Astrocyte (in vitro differentiated cells and primary cell): ENCODE data around the gene NISCH. TPM values are rescaled to one million over a fixed set of nuclear protein-coding genes. Genes with fewer than 3 reads are reported as not detected.

ENCODE experiments used
- DNase-seq: peaks from one replicate; pipeline ENCODE4 v3.0.0-alpha.2; 2010; ENCODE audit warnings: low read depth
- FAIRE-seq: peaks from 2 replicates; lab custom pipeline; 2011; peaks lifted over from hg19 to GRCh38; lab: Jason Lieb, UNC
- H2AFZ ChIP-seq: 2 replicates; pipeline ENCODE4 v1.6.0; 2012; ENCODE audit warnings: low read depth, low read length, inconsistent platforms
- H3K27ac ChIP-seq: 2 replicates; pipeline ENCODE4 v1.5.1; 2011; ENCODE audit warnings: low read depth, low read length, inconsistent platforms
- H3K27me3 ChIP-seq: 2 replicates; pipeline ENCODE4 v1.6.0; 2011; ENCODE audit warnings: low read length, inconsistent platforms; ENCODE audit not compliant: insufficient read depth
- H3K36me3 ChIP-seq: 2 replicates; pipeline ENCODE4 v1.5.1; 2011; ENCODE audit warnings: low read length, inconsistent platforms; ENCODE audit not compliant: insufficient read depth
- H3K4me1 ChIP-seq: 2 replicates; pipeline ENCODE4 v1.5.1; 2011; ENCODE audit warnings: low read length, inconsistent platforms; ENCODE audit not compliant: insufficient read depth
- H3K4me2 ChIP-seq: 2 replicates; pipeline ENCODE4 v1.6.0; 2012; ENCODE audit warnings: low read length, inconsistent platforms
- H3K4me3 ChIP-seq: 2 replicates; pipeline ENCODE4 v1.5.1; 2011; ENCODE audit warnings: low read depth, mild to moderate bottlenecking, low read length, inconsistent platforms; ENCODE audit not compliant: insufficient read depth
- H3K79me2 ChIP-seq: 2 replicates; pipeline ENCODE4 v1.6.0; 2012; ENCODE audit warnings: mild to moderate bottlenecking, low read length, inconsistent platforms; ENCODE audit not compliant: insufficient read depth
- H3K9ac ChIP-seq: 2 replicates; pipeline ENCODE4 v1.6.0; 2012; ENCODE audit warnings: mild to moderate bottlenecking, low read length, inconsistent platforms
- H3K9me3 ChIP-seq: 2 replicates; pipeline ENCODE4 v1.5.1; 2012; ENCODE audit warnings: low read depth, mild to moderate bottlenecking, low read length, inconsistent platforms; ENCODE audit not compliant: insufficient read depth
- H4K20me1 ChIP-seq: 2 replicates; pipeline ENCODE4 v1.6.0; 2012; ENCODE audit warnings: low read length, inconsistent platforms; ENCODE audit not compliant: insufficient read depth
- H3K27ac Mint-ChIP-seq: one replicate; pipeline ENCODE4 v1.8.0; 2021; ENCODE audit warnings: mild to moderate bottlenecking, mixed read lengths; ENCODE audit not compliant: unreplicated experiment
- H3K27me3 Mint-ChIP-seq: one replicate; pipeline ENCODE4 v1.8.0; 2021; ENCODE audit warnings: low read depth, mixed read lengths; ENCODE audit not compliant: unreplicated experiment
- H3K36me3 Mint-ChIP-seq: one replicate; pipeline ENCODE4 v1.8.0; 2021; ENCODE audit warnings: low read depth, mixed read lengths; ENCODE audit not compliant: unreplicated experiment
- H3K4me1 Mint-ChIP-seq: one replicate; pipeline ENCODE4 v1.8.0; 2021; ENCODE audit warnings: low read depth, mixed read lengths; ENCODE audit not compliant: unreplicated experiment
- H3K4me3 Mint-ChIP-seq: one replicate; pipeline ENCODE4 v1.8.0; 2021; ENCODE audit warnings: mild to moderate bottlenecking, moderate library complexity, mixed read lengths; ENCODE audit not compliant: unreplicated experiment
- H3K9me3 Mint-ChIP-seq: one replicate; pipeline ENCODE4 v1.8.0; 2021; ENCODE audit warnings: mild to moderate bottlenecking, mixed read lengths; ENCODE audit not compliant: unreplicated experiment
- CTCF ChIP-seq: IDR thresholded peaks from 2 replicates; pipeline ENCODE4 v1.5.1; 2011; ENCODE audit warnings: low read depth, mild to moderate bottlenecking, inconsistent platforms, low read length, moderate library complexity; ENCODE audit not compliant: insufficient read depth
- EZH2 ChIP-seq: IDR thresholded peaks from 2 replicates; pipeline ENCODE4 v1.6.1; 2012; ENCODE audit warnings: mild to moderate bottlenecking, low read length, inconsistent platforms; ENCODE audit not compliant: insufficient read depth
- total RNA-seq: library from RNA; stranded (reverse); gene quantifications from 2 replicates; pipeline ENCODE4 v1.2.1, GENCODE V29; 2021

The NISCH gene
- total RNA-seq, 1 donor from 2014 or later: 118 TPM

- no peak for TF ChIP-seq CTCF
- no peak for TF ChIP-seq EZH2
- Mint-ChIP-seq H3K27ac (no peak overlapping the region), H3K36me3 (peaks cover 2% of the 10 kb centered on the region), H3K9me3 (no peaks in the 10 kb centered on the region), H3K4me1 (peaks cover 2% of the 10 kb centered on the region), H3K27me3 (no peaks in the 10 kb centered on the region), H3K4me3 (no peak overlapping the region)
- no peak for DNase-seq
- Histone ChIP-seq H4K20me1 (peaks cover 13% of the 10 kb centered on the region), H3K9ac (no peak overlapping the region), H3K4me3 (no peak overlapping the region), H3K36me3 (no peaks in the 10 kb centered on the region), H2AFZ (no peak overlapping the region), H3K79me2 (no peaks in the 10 kb centered on the region), H3K27ac (no peak overlapping the region), H3K4me1 (peaks cover 13% of the 10 kb centered on the region), H3K27me3 (no peaks in the 10 kb centered on the region), H3K4me2 (no peak overlapping the region), H3K9me3 (no peaks in the 10 kb centered on the region)
- no peak for FAIRE-seq
These were observed 39.6 kb upstream of the NISCH start for GRCh38 chr3:52415800-52416199.

- H3K36me3 ChIP-seq: no peaks in the 10 kb centered on the region
- H3K9ac ChIP-seq: no peak overlapping the region
- peaks cover 4% of the 10 kb centered on the region for H3K36me3 Mint-ChIP-seq
- H3K27me3 Mint-ChIP-seq: peaks cover 13% of the 10 kb centered on the region
- no peaks in the 10 kb centered on the region for H3K4me1 ChIP-seq
- no peak for FAIRE-seq
- no peak overlapping the region for H2AFZ ChIP-seq
- no peaks in the 10 kb centered on the region for H3K79me2 ChIP-seq
- no peaks in the 10 kb centered on the region for H4K20me1 ChIP-seq
- DNase-seq: no peak
- H3K4me1 Mint-ChIP-seq: no peaks in the 10 kb centered on the region
- H3K4me3 Mint-ChIP-seq: no peak overlapping the region
- H3K9me3 ChIP-seq: no peaks in the 10 kb centered on the region
- no peak overlapping the region for H3K27ac Mint-ChIP-seq
- no peaks in the 10 kb centered on the region for H3K9me3 Mint-ChIP-seq
- H3K27me3 ChIP-seq: no peaks in the 10 kb centered on the region
- H3K4me2 ChIP-seq: no peak overlapping the region
- TF ChIP-seq EZH2: no peak
- no peak for TF ChIP-seq CTCF
- no peak overlapping the region for H3K27ac ChIP-seq
- H3K4me3 ChIP-seq: no peak overlapping the region
These were observed 35.0 kb upstream of the NISCH start for GRCh38 chr3:52420388-52420787.

- H3K27ac Mint-ChIP-seq: no peak overlapping the region
- H3K9me3 ChIP-seq: no peaks in the 10 kb centered on the region
- H3K27ac ChIP-seq: no peak overlapping the region
- H3K9me3 Mint-ChIP-seq: no peaks in the 10 kb centered on the region
- no peak overlapping the region for H2AFZ ChIP-seq
- H3K4me1 Mint-ChIP-seq: no peaks in the 10 kb centered on the region
- FAIRE-seq (no peak), DNase-seq (no peak)
- peaks cover 4% of the 10 kb centered on the region for H3K36me3 Mint-ChIP-seq
- no peaks in the 10 kb centered on the region for H3K79me2 ChIP-seq
- TF ChIP-seq EZH2: no peak
- no peak for TF ChIP-seq CTCF
- no peak overlapping the region for H3K9ac ChIP-seq
- peaks cover 13% of the 10 kb centered on the region for H3K27me3 Mint-ChIP-seq
- H4K20me1 ChIP-seq: no peaks in the 10 kb centered on the region
- no peak overlapping the region for H3K4me3 Mint-ChIP-seq
- no peaks in the 10 kb centered on the region for H3K4me1 ChIP-seq
- no peaks in the 10 kb centered on the region for H3K36me3 ChIP-seq
- no peak overlapping the region for H3K4me3 ChIP-seq
- H3K4me2 ChIP-seq: no peak overlapping the region
- H3K27me3 ChIP-seq: no peaks in the 10 kb centered on the region
These were observed 32.7 kb upstream of the NISCH start for GRCh38 chr3:52422669-52423068.
